ENCODE results near the gene FOXP1. TPM values are rescaled to one million over a fixed set of nuclear protein-coding genes. Genes with fewer than 3 reads are reported as not detected.

Gene FOXP1
- total and polyA plus RNA-seq, 2 donors (not counting 1 experiment from before 2014, with no cell fraction given): 91.1 to 508 TPM

- POLR2A ChIA-PET: interaction anchor here (0.5 to 0.7 kb wide), 5 partner anchors 34 to 290 kb away, joined by 3 to 11 read pairs (median 5); no protein-coding TSS in a partner anchor
- Histone ChIP-seq H3K4me1 (ENCODE audit: control insufficient read depth in 2 of 2, insufficient read depth in 2 of 2, low read length in 2 of 2) (peaks cover 58 to 62% of the 10 kb centered on the region in 2 donors), H3K9me3 (ENCODE audit: control extremely low read depth in 1 of 3, control insufficient read depth in 2 of 3, insufficient read depth in 1 of 3, low read length in 2 of 3) (no peaks in the 10 kb centered on the region), H3K79me2 (ENCODE audit: control insufficient read depth, insufficient read depth, low read length) (peaks cover 94% of the 10 kb centered on the region), H3K9ac (ENCODE audit: low read length) (no peak overlapping the region), H3K4me2 (replicated peaks; ENCODE audit: low read depth, low read length, poor library complexity, severe bottlenecking) (peak overlapping the region; percentile 45), H3K27me3 (replicated peaks in 1 of 4; ENCODE audit: control extremely low read depth in 1 of 4, control insufficient read depth in 3 of 4, insufficient read depth in 4 of 4, low read length in 3 of 4) (no peaks in the 10 kb centered on the region), H4K20me1 (ENCODE audit: control insufficient read depth, insufficient read depth, low read length, poor library complexity, severe bottlenecking) (no peaks in the 10 kb centered on the region), H3K27ac (ENCODE audit: low read length in 2 of 2) (peak overlapping the region; percentile 37 to 55), H3K36me3 (replicated peaks in 1 of 2; ENCODE audit: control extremely low read depth in 1 of 2, control insufficient read depth in 1 of 2, extremely low read depth in 1 of 2, insufficient read depth in 2 of 2, low read length in 1 of 2) (peaks cover 7 to 23% of the 10 kb centered on the region in 2 experiments), H3K4me3 (ENCODE audit: control extremely low read depth in 1 of 5, extremely low read depth in 1 of 5, insufficient read depth in 1 of 5, low read depth in 2 of 5, low read length in 4 of 5) (no peak overlapping the region), H2AFZ (ENCODE audit: insufficient read depth, low read depth, low read length, poor library complexity, severe bottlenecking) (no peak overlapping the region)
- no peaks in the 10 kb centered on the region for H3K9me3 Mint-ChIP-seq (ENCODE audit: insufficient read depth)
- peak overlapping the region; percentile 66 for H3K4me3 Mint-ChIP-seq
- H3K4me1 Mint-ChIP-seq: peaks cover 77% of the 10 kb centered on the region
- no peak for DNase-seq
- CTCF ChIA-PET: interaction anchor here (0.7 to 2.1 kb wide), 8 partner anchors 32 to 358 kb away, joined by 3 to 8 read pairs (median 3); no protein-coding TSS in a partner anchor
- WGBS (ENCODE audit: insufficient coverage): 90% methylated on average over 2 of the region's 7 CpGs
- no peak for ATAC-seq (ENCODE audit: low read depth)
- intact Hi-C loops (cut with micrococcal nuclease): loop anchor here (1.0 to 5.0 kb wide), 3 partner anchors 36 to 156 kb away; no protein-coding TSS in a partner anchor
- no peak for TF ChIP-seq EZH2 (IDR thresholded peaks at IDR 0.05; ENCODE audit: borderline replicate concordance, insufficient read depth, low read depth, low read length, poor library complexity, severe bottlenecking)
- TF ChIP-seq, protein P1, sequence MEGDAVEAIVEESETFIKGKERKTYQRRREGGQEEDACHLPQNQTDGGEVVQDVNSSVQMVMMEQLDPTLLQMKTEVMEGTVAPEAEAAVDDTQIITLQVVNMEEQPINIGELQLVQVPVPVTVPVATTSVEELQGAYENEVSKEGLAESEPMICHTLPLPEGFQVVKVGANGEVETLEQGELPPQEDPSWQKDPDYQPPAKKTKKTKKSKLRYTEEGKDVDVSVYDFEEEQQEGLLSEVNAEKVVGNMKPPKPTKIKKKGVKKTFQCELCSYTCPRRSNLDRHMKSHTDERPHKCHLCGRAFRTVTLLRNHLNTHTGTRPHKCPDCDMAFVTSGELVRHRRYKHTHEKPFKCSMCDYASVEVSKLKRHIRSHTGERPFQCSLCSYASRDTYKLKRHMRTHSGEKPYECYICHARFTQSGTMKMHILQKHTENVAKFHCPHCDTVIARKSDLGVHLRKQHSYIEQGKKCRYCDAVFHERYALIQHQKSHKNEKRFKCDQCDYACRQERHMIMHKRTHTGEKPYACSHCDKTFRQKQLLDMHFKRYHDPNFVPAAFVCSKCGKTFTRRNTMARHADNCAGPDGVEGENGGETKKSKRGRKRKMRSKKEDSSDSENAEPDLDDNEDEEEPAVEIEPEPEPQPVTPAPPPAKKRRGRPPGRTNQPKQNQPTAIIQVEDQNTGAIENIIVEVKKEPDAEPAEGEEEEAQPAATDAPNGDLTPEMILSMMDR (IDR thresholded peaks at IDR 0.05): no peak
- H3K27ac Mint-ChIP-seq: peak overlapping the region; percentile 84
- H3K27me3 Mint-ChIP-seq: no peaks in the 10 kb centered on the region
Observed at GRCh38 chr3:71355862-71356261, 227.7 kb downstream of the FOXP1 start.

DNA sequence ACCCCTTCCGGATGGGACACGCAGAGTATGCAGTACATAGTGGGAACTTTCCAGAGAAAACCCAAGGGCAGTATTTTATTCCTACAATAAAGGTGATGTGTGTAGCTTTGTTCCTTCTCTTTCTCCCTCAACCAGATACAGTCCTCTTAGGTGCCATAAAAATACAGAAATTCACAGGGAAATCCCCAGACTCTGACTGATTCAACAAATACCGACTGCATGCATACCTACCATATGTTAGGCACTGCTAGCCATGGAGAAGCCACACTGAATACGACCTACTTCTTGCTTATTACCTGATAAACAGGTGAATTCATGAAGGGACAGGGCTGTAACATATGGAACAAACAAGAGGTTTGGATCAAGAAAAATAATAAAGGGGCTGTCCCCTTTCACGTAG, 228.5 kb downstream of the FOXP1 start:
- H3K27me3 Mint-ChIP-seq: no peaks in the 10 kb centered on the region
- peak overlapping the region; percentile 84 for H3K27ac Mint-ChIP-seq
- peaks cover 73% of the 10 kb centered on the region for H3K4me1 Mint-ChIP-seq
- Histone ChIP-seq H3K27me3 (replicated peaks in 1 of 4; ENCODE audit: control extremely low read depth in 1 of 4, control insufficient read depth in 3 of 4, insufficient read depth in 4 of 4, low read length in 3 of 4) (no peaks in the 10 kb centered on the region), H2AFZ (ENCODE audit: insufficient read depth, low read depth, low read length, poor library complexity, severe bottlenecking) (no peak overlapping the region), H3K27ac (ENCODE audit: low read length in 2 of 2) (no peak overlapping the region), H3K9ac (ENCODE audit: low read length) (no peak overlapping the region), H3K4me2 (replicated peaks; ENCODE audit: low read depth, low read length, poor library complexity, severe bottlenecking) (no peak overlapping the region), H3K79me2 (ENCODE audit: control insufficient read depth, insufficient read depth, low read length) (peaks cover 99% of the 10 kb centered on the region), H3K9me3 (ENCODE audit: control extremely low read depth in 1 of 3, control insufficient read depth in 2 of 3, insufficient read depth in 1 of 3, low read length in 2 of 3) (no peaks in the 10 kb centered on the region), H3K4me3 (ENCODE audit: control extremely low read depth in 1 of 5, extremely low read depth in 1 of 5, insufficient read depth in 1 of 5, low read depth in 2 of 5, low read length in 4 of 5) (no peak overlapping the region), H3K36me3 (replicated peaks in 1 of 2; ENCODE audit: control extremely low read depth in 1 of 2, control insufficient read depth in 1 of 2, extremely low read depth in 1 of 2, insufficient read depth in 2 of 2, low read length in 1 of 2) (peaks cover 10 to 26% of the 10 kb centered on the region in 2 experiments), H4K20me1 (ENCODE audit: control insufficient read depth, insufficient read depth, low read length, poor library complexity, severe bottlenecking) (no peaks in the 10 kb centered on the region), H3K4me1 (ENCODE audit: control insufficient read depth in 2 of 2, insufficient read depth in 2 of 2, low read length in 2 of 2) (peaks cover 53 to 59% of the 10 kb centered on the region in 2 donors)
- peak overlapping the region; percentile 29 for H3K4me3 Mint-ChIP-seq
- CTCF ChIA-PET: interaction anchor here (0.9 to 1.1 kb wide), 2 partner anchors 10 to 357 kb away, joined by 3 to 5 read pairs; no protein-coding TSS in a partner anchor
- TF ChIP-seq EZH2 (IDR thresholded peaks at IDR 0.05; ENCODE audit: borderline replicate concordance, insufficient read depth, low read depth, low read length, poor library complexity, severe bottlenecking): no peak
- TF ChIP-seq, protein P1 (IDR thresholded peaks at IDR 0.05): no peak
- intact Hi-C loops (cut with micrococcal nuclease): loop anchor here (5.0 kb wide), 2 partner anchors 48 to 157 kb away; no protein-coding TSS in a partner anchor
- WGBS (ENCODE audit: insufficient coverage): 89% methylated on average over 1 of the region's 5 CpGs
- no peak for DNase-seq
- H3K9me3 Mint-ChIP-seq (ENCODE audit: insufficient read depth): no peaks in the 10 kb centered on the region
- ATAC-seq (ENCODE audit: low read depth): no peak
- POLR2A ChIA-PET: no interaction called here

Measured in B cell (primary cell).